GM12878 (cell line): ENCODE data around the gene CLIC3.

ENCODE experiments used
- CREB1 ChIP-seq: IDR thresholded peaks from 2 replicates; pipeline ENCODE4 v1.6.1; 2012; ENCODE audit warnings: low read depth, mild to moderate bottlenecking, inconsistent platforms
- DPF2 ChIP-seq: fragments of 450-650 bp; IDR thresholded peaks from 2 replicates; pipeline ENCODE4 v1.6.1; 2017; ENCODE audit warnings: mild to moderate bottlenecking
- TF ChIP-seq, protein P1 (sequence below), 3 experiments: IDR thresholded peaks in 2 of 3; conservative IDR thresholded peaks in 1 of 3; 2 replicates each; pipeline ENCODE4 v1.5.1; 2011; ENCODE audit warnings: low read depth in 3 of 3, low read length in 3 of 3, mild to moderate bottlenecking in 3 of 3, control low read depth in 2 of 3, moderate library complexity in 2 of 3, inconsistent platforms in 1 of 3, mixed read lengths in 1 of 3; ENCODE audit not compliant: control insufficient read depth in 2 of 3, insufficient read depth in 1 of 3; ENCODE audit errors: extremely low read depth in 1 of 3
- TF ChIP-seq, protein P2 (sequence below): fragments of 450-650 bp; IDR thresholded peaks from 2 replicates; pipeline ENCODE4 v1.6.1; 2017; ENCODE audit warnings: antibody characterized with exemption, mild to moderate bottlenecking, moderate library complexity
- TF ChIP-seq, protein P3 (sequence below): IDR thresholded peaks from 2 replicates; pipeline ENCODE4 v1.6.1; 2011; ENCODE audit warnings: low read depth, low read length, improper control_type of control experiment, borderline replicate concordance

DNA sequence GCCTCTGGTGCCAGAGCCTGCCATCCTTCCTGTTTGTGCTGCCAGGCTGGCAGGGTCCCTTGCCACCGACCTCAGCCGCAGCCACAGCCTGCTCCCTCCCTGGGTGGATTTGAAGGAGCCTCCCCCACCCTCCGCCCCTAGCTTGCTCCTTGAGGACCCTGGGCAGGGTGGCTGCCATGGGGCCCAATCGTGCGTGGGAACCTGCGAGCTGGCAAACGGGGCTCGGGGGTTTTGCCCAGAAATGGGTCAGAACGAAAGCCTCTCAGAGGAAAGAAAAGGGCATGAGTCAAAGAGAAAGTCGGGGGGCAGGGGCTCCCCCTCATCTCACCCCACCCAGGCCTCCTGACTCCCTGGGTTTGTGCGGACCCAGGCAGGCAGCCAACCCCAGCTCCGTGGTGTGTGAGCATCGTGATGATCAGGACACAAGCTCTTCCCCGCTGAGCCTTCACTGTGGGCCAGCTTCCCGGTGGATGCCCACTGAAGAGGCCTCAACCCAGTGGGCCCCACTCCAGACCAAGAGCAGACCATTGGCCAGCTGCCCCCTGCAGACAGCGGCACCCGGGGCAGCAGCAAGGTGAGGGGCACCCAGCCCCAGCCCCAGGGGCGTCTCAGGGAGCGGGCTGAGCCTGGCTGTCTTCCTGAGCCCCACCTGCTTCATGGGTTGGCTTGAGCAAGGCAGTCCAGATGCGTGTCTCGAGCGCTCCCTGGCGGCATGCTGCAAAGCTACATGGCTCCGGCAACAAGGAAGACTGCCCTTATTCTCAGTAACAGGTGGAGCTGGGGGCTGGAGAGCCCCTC lies 38.5 kb upstream of the CLIC3 start:
- TF ChIP-seq, protein P1, sequence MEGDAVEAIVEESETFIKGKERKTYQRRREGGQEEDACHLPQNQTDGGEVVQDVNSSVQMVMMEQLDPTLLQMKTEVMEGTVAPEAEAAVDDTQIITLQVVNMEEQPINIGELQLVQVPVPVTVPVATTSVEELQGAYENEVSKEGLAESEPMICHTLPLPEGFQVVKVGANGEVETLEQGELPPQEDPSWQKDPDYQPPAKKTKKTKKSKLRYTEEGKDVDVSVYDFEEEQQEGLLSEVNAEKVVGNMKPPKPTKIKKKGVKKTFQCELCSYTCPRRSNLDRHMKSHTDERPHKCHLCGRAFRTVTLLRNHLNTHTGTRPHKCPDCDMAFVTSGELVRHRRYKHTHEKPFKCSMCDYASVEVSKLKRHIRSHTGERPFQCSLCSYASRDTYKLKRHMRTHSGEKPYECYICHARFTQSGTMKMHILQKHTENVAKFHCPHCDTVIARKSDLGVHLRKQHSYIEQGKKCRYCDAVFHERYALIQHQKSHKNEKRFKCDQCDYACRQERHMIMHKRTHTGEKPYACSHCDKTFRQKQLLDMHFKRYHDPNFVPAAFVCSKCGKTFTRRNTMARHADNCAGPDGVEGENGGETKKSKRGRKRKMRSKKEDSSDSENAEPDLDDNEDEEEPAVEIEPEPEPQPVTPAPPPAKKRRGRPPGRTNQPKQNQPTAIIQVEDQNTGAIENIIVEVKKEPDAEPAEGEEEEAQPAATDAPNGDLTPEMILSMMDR (IDR thresholded peaks at IDR 0.05 in 2 of 3, conservative IDR thresholded peaks at IDR 0.05 in 1 of 3; ENCODE audit: control insufficient read depth in 2 of 3, extremely low read depth in 1 of 3, insufficient read depth in 1 of 3, low read depth in 3 of 3, low read length in 3 of 3): peak; percentile 90 to 97 (median 97)
- TF ChIP-seq, protein P2, sequence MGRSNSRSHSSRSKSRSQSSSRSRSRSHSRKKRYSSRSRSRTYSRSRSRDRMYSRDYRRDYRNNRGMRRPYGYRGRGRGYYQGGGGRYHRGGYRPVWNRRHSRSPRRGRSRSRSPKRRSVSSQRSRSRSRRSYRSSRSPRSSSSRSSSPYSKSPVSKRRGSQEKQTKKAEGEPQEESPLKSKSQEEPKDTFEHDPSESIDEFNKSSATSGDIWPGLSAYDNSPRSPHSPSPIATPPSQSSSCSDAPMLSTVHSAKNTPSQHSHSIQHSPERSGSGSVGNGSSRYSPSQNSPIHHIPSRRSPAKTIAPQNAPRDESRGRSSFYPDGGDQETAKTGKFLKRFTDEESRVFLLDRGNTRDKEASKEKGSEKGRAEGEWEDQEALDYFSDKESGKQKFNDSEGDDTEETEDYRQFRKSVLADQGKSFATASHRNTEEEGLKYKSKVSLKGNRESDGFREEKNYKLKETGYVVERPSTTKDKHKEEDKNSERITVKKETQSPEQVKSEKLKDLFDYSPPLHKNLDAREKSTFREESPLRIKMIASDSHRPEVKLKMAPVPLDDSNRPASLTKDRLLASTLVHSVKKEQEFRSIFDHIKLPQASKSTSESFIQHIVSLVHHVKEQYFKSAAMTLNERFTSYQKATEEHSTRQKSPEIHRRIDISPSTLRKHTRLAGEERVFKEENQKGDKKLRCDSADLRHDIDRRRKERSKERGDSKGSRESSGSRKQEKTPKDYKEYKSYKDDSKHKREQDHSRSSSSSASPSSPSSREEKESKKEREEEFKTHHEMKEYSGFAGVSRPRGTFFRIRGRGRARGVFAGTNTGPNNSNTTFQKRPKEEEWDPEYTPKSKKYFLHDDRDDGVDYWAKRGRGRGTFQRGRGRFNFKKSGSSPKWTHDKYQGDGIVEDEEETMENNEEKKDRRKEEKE: no peak
- TF ChIP-seq, protein P3, sequence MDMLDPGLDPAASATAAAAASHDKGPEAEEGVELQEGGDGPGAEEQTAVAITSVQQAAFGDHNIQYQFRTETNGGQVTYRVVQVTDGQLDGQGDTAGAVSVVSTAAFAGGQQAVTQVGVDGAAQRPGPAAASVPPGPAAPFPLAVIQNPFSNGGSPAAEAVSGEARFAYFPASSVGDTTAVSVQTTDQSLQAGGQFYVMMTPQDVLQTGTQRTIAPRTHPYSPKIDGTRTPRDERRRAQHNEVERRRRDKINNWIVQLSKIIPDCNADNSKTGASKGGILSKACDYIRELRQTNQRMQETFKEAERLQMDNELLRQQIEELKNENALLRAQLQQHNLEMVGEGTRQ: no peak
- TF ChIP-seq CREB1 (no peak), DPF2 (peak; percentile 90)
